Lower lobe of right lung (tissue), 2 donors: ENCODE results near the gene ARFRP1. TPM values are rescaled to one million over a fixed set of nuclear protein-coding genes. Genes with fewer than 3 reads are reported as not detected.

Experiments
- ATAC-seq, 2 donors: fragments of 200-7000 bp; cut with Tn5 transposase; one replicate each; pipeline ENCODE4 v1.9.1; 2020 to 2022; ENCODE audit warnings: mild to moderate bottlenecking in 2 of 2, moderate library complexity in 2 of 2
- DNase-seq: peaks from one replicate; pipeline ENCODE4 v3.0.0-alpha.2; 2020
- H3K27ac ChIP-seq: fragments of 200-600 bp; one replicate; pipeline ENCODE4 v1.8.0; 2022
- H3K27me3 ChIP-seq: fragments of 200-600 bp; one replicate; pipeline ENCODE4 v1.8.0; 2022; ENCODE audit warnings: low read depth
- H3K36me3 ChIP-seq: fragments of 200-600 bp; one replicate; pipeline ENCODE4 v1.8.0; 2022; ENCODE audit warnings: mild to moderate bottlenecking
- H3K4me1 ChIP-seq: fragments of 200-600 bp; one replicate; pipeline ENCODE4 v1.8.0; 2022
- H3K4me3 ChIP-seq: fragments of 200-600 bp; one replicate; pipeline ENCODE4 v1.8.0; 2022; ENCODE audit warnings: mild to moderate bottlenecking
- H3K9me3 ChIP-seq: fragments of 200-600 bp; one replicate; pipeline ENCODE4 v1.8.0; 2022
- CTCF ChIP-seq: fragments of 200-600 bp; IDR thresholded peaks from one replicate; pipeline ENCODE4 v1.8.0; 2022; ENCODE audit warnings: antibody characterized with exemption, mild to moderate bottlenecking
- intact Hi-C: fragments of 100-400 bp; cut with DNase I; formaldehyde crosslinking; loops from one replicate; pipeline ENCODE4 v1.11.0; 2022
- total RNA-seq: library from RNA; stranded (reverse); fragmentation: NEBNext Ultra II Directional; extraction: Animal tissue kit (Norgen Biotek cat#: 25700); gene quantifications from one replicate; pipeline ENCODE4 v1.2.1, GENCODE V29; 2021
- donor health status: DM: no; HTN: yes; CAD: no; lungs with severe emphysema.

The ARFRP1 gene
- total RNA-seq, 1 donor from 2014 or later: 44.3 TPM

- Histone ChIP-seq H3K9me3 (no peaks in the 10 kb centered on the region), H3K27ac (peak overlapping the region; percentile 34), H3K27me3 (no peaks in the 10 kb centered on the region), H3K36me3 (peaks cover 13% of the 10 kb centered on the region), H3K4me1 (peaks cover 50% of the 10 kb centered on the region), H3K4me3 (no peak overlapping the region)
- intact Hi-C loops: no loop called here
- TF ChIP-seq CTCF: no peak
- DNase-seq (peak; percentile 41), ATAC-seq (no peak)
Measured at GRCh38 chr20:63692436-63693082, 15.2 kb downstream of the ARFRP1 start.

- Histone ChIP-seq H3K4me1 (peaks cover 50% of the 10 kb centered on the region), H3K27me3 (no peaks in the 10 kb centered on the region), H3K27ac (peak overlapping the region; percentile 34), H3K36me3 (peaks cover 13% of the 10 kb centered on the region), H3K4me3 (no peak overlapping the region), H3K9me3 (no peaks in the 10 kb centered on the region)
- peak; percentile 43 for DNase-seq
- intact Hi-C loops: no loop called here
- TF ChIP-seq CTCF: no peak
- ATAC-seq: no peak
Measured at GRCh38 chr20:63691711-63692435, 15.9 kb downstream of the ARFRP1 start.

GRCh38 chr20:63690898-63691710 lies 16.7 kb downstream of the ARFRP1 start:
- ATAC-seq (no peak), DNase-seq (no peak)
- H3K4me3 ChIP-seq: no peak overlapping the region
- no peaks in the 10 kb centered on the region for H3K9me3 ChIP-seq
- peaks cover 13% of the 10 kb centered on the region for H3K36me3 ChIP-seq
- H3K27me3 ChIP-seq: no peaks in the 10 kb centered on the region
- no peak for TF ChIP-seq CTCF
- intact Hi-C loops: no loop called here
- H3K27ac ChIP-seq: peak overlapping the region; percentile 34
- H3K4me1 ChIP-seq: peaks cover 50% of the 10 kb centered on the region

- Histone ChIP-seq H3K4me1 (peaks cover 55% of the 10 kb centered on the region), H3K9me3 (no peaks in the 10 kb centered on the region), H3K4me3 (no peak overlapping the region), H3K27ac (peak overlapping the region; percentile 46), H3K27me3 (no peaks in the 10 kb centered on the region), H3K36me3 (peaks cover 10% of the 10 kb centered on the region)
- no peak for TF ChIP-seq CTCF
- no peak for ATAC-seq
- intact Hi-C loops: no loop called here
- DNase-seq: no peak
Measured at GRCh38 chr20:63690003-63690897, 17.5 kb downstream of the ARFRP1 start.
